NCI-H1105 (cell line): ENCODE results near the gene PLPP2.

ENCODE experiments used
- DNase-seq: peaks from one replicate; lab custom pipeline; 2025; lab: John Stamatoyannopoulos, UW

PLPP2 gene

GRCh38 chr19:291006-291521 is at the start of gene PLPP2:
Gene PLPP2 (minus strand): TSS chr19:291403. CDS start chr19:291336, 67 bp downstream.
- no peak for DNase-seq

- DNase-seq = no peak
Observed at GRCh38 chr19:340620-341385, 49.6 kb upstream of the PLPP2 start.

GRCh38 chr19:339262-339887 is 48.2 kb upstream of the PLPP2 start:
- DNase-seq = no peak

- no peak for DNase-seq
Observed at GRCh38 chr19:338421-338820, 47.2 kb upstream of the PLPP2 start.

GRCh38 chr19:336067-336614 is 44.9 kb upstream of the PLPP2 start:
- no peak for DNase-seq

GRCh38 chr19:335486-336066 is 44.4 kb upstream of the PLPP2 start:
- DNase-seq = no peak

- DNase-seq = no peak
Observed at GRCh38 chr19:335072-335471, 43.9 kb upstream of the PLPP2 start.

GRCh38 chr19:334296-335071 is 43.3 kb upstream of the PLPP2 start:
- no peak for DNase-seq

- no peak for DNase-seq
Observed at GRCh38 chr19:330503-330902, 39.3 kb upstream of the PLPP2 start.

GRCh38 chr19:329876-330275 is 38.7 kb upstream of the PLPP2 start:
- DNase-seq = no peak

- no peak for DNase-seq
Observed at GRCh38 chr19:328025-328505, 36.9 kb upstream of the PLPP2 start.

- no peak for DNase-seq
Observed at GRCh38 chr19:327291-328024, 36.3 kb upstream of the PLPP2 start.

- DNase-seq = no peak
Observed at GRCh38 chr19:326871-327270, 35.7 kb upstream of the PLPP2 start.

GRCh38 chr19:325937-326565 is 34.8 kb upstream of the PLPP2 start:
- DNase-seq = no peak

GRCh38 chr19:325173-325936 is 34.2 kb upstream of the PLPP2 start:
- no peak for DNase-seq

GRCh38 chr19:324716-325115 is 33.5 kb upstream of the PLPP2 start:
- no peak for DNase-seq

- no peak for DNase-seq
Observed at GRCh38 chr19:322616-323015, 31.4 kb upstream of the PLPP2 start.

- DNase-seq = no peak
Observed at GRCh38 chr19:318509-318774, 27.2 kb upstream of the PLPP2 start.

GRCh38 chr19:317710-318508 is 26.7 kb upstream of the PLPP2 start:
- DNase-seq = no peak
